ENCODE measurements around the gene MRPL39.

MRPL39 gene

GRCh38 chr21:25541042-25541441 lies 66.2 kb downstream of the MRPL39 start:
- H3K4me3 ChIP-seq (replicated peaks; ENCODE audit: low read depth, low read length): no peak overlapping the region
- TF ChIP-seq CTCF (IDR thresholded peaks at IDR 0.05; ENCODE audit: low read length, missing control alignments): no peak
- no peak for DNase-seq (ENCODE audit: low read depth)

GRCh38 chr21:25539606-25540005 lies 67.7 kb downstream of the MRPL39 start:
- no peak for DNase-seq (ENCODE audit: low read depth)
- no peak for TF ChIP-seq CTCF (IDR thresholded peaks at IDR 0.05; ENCODE audit: low read length, missing control alignments)

GRCh38 chr21:25537174-25537573 lies 70.1 kb downstream of the MRPL39 start:
- no peak overlapping the region for H3K4me3 ChIP-seq (replicated peaks; ENCODE audit: low read depth, low read length)
- no peak for DNase-seq (ENCODE audit: low read depth)
- no peak for TF ChIP-seq CTCF (IDR thresholded peaks at IDR 0.05; ENCODE audit: low read length, missing control alignments)

More at GRCh38 chr21:25539606-25540005, 67.7 kb downstream of the MRPL39 start:
- H3K4me3 ChIP-seq (replicated peaks; ENCODE audit: low read depth, low read length): no peak overlapping the region

GRCh38 chr21:25536752-25537151 lies 70.5 kb downstream of the MRPL39 start:
- no peak overlapping the region for H3K4me3 ChIP-seq (replicated peaks; ENCODE audit: low read depth, low read length)
- no peak for TF ChIP-seq CTCF (IDR thresholded peaks at IDR 0.05; ENCODE audit: low read length, missing control alignments)
- no peak for DNase-seq (ENCODE audit: low read depth)

GRCh38 chr21:25535849-25536248 lies 71.4 kb downstream of the MRPL39 start:
- H3K4me3 ChIP-seq (replicated peaks; ENCODE audit: low read depth, low read length): no peak overlapping the region
- no peak for DNase-seq (ENCODE audit: low read depth)
- no peak for TF ChIP-seq CTCF (IDR thresholded peaks at IDR 0.05; ENCODE audit: low read length, missing control alignments)
